H9 (cell line): ENCODE measurements around the gene CREBRF. TPM values are rescaled to one million over a fixed set of nuclear protein-coding genes. Genes with fewer than 3 reads are reported as not detected.
"Not testable (repeated sequence)": the region's sequence is repeated elsewhere in the genome, so short reads cannot be mapped to it uniquely, and the experiment has no call there.

Experiments
- DNase-seq: peaks from one replicate; pipeline ENCODE4 v3.0.0-alpha.2; 2017
- H2AFZ ChIP-seq: one replicate; pipeline ENCODE4 v1.6.1; 2013; ENCODE audit warnings: mild to moderate bottlenecking, low read length, control low read depth, moderate library complexity
- H2AK5ac ChIP-seq: 2 replicates; pipeline ENCODE4 v1.6.1; 2013; ENCODE audit warnings: low read length, control low read depth, mixed read lengths; ENCODE audit not compliant: insufficient read length
- H2BK120ac ChIP-seq: one replicate; pipeline ENCODE4 v1.6.1; 2013; ENCODE audit warnings: low read depth, mild to moderate bottlenecking, low read length, control low read depth, inconsistent platforms; ENCODE audit not compliant: poor library complexity, severe bottlenecking
- H2BK12ac ChIP-seq: 2 replicates; pipeline ENCODE4 v1.6.1; 2013; ENCODE audit warnings: low read length, control low read depth, mixed read lengths, low read depth; ENCODE audit not compliant: insufficient read length
- H2BK15ac ChIP-seq: 2 replicates; pipeline ENCODE4 v1.6.1; 2013; ENCODE audit warnings: low read depth, low read length, control low read depth
- H2BK20ac ChIP-seq: one replicate; pipeline ENCODE4 v1.6.1; 2013; ENCODE audit warnings: low read depth, mild to moderate bottlenecking, low read length, control low read depth, inconsistent platforms; ENCODE audit not compliant: poor library complexity, severe bottlenecking
- H2BK5ac ChIP-seq: 2 replicates; pipeline ENCODE4 v1.6.1; 2013; ENCODE audit warnings: low read length, control low read depth, mixed read lengths; ENCODE audit not compliant: insufficient read length
- H3K14ac ChIP-seq: 2 replicates; pipeline ENCODE4 v1.6.1; 2013; ENCODE audit warnings: low read length, control low read depth; ENCODE audit not compliant: insufficient read depth
- H3K18ac ChIP-seq: 2 replicates; pipeline ENCODE4 v1.6.1; 2013; ENCODE audit warnings: low read depth, mild to moderate bottlenecking, mixed read lengths, low read length, control low read depth; ENCODE audit not compliant: insufficient read length
- H3K23ac ChIP-seq: 2 replicates; pipeline ENCODE4 v1.6.1; 2013; ENCODE audit warnings: low read length, control low read depth, mixed read lengths, low read depth; ENCODE audit not compliant: insufficient read length
- H3K23me2 ChIP-seq: 2 replicates; pipeline ENCODE4 v1.6.1; 2013; ENCODE audit warnings: low read depth, mild to moderate bottlenecking, mixed read lengths, low read length, control low read depth; ENCODE audit not compliant: insufficient read length, poor library complexity, severe bottlenecking
- H3K27ac ChIP-seq: 2 replicates; pipeline ENCODE4 v1.5.1; 2013; ENCODE audit warnings: low read length, control low read depth, mixed read lengths, low read depth; ENCODE audit not compliant: insufficient read length
- H3K27me3 ChIP-seq: 2 replicates; pipeline ENCODE4 v1.6.1; 2013; ENCODE audit warnings: low read length, control low read depth, inconsistent platforms; ENCODE audit not compliant: insufficient read depth
- H3K4ac ChIP-seq: 2 replicates; pipeline ENCODE4 v1.6.1; 2013; ENCODE audit warnings: low read depth, mild to moderate bottlenecking, control low read depth, inconsistent platforms, low read length, moderate library complexity
- H3K4me1 ChIP-seq: 2 replicates; pipeline ENCODE4 v1.6.1; 2013; ENCODE audit warnings: low read length, control low read depth, inconsistent platforms; ENCODE audit not compliant: insufficient read depth
- H3K4me2 ChIP-seq: 2 replicates; pipeline ENCODE4 v1.6.1; 2013; ENCODE audit warnings: low read length, control low read depth, mixed read lengths; ENCODE audit not compliant: insufficient read length, insufficient read depth
- H3K56ac ChIP-seq: 2 replicates; pipeline ENCODE4 v1.6.1; 2013; ENCODE audit warnings: low read depth, mild to moderate bottlenecking, mixed read lengths, low read length, control low read depth; ENCODE audit not compliant: insufficient read length
- H3K79me1 ChIP-seq: 2 replicates; pipeline ENCODE4 v1.6.1; 2013; ENCODE audit warnings: low read depth, mild to moderate bottlenecking, moderate library complexity, low read length, control low read depth, inconsistent platforms; ENCODE audit not compliant: insufficient read depth, poor library complexity, severe bottlenecking
- H3K79me2 ChIP-seq: 2 replicates; pipeline ENCODE4 v1.6.1; 2013; ENCODE audit warnings: low read length, control low read depth, inconsistent platforms; ENCODE audit not compliant: insufficient read depth
- H3K9ac ChIP-seq: 2 replicates; pipeline ENCODE4 v1.6.1; 2013; ENCODE audit warnings: low read length, control low read depth, mixed read lengths; ENCODE audit not compliant: insufficient read length; ENCODE audit errors: extremely low read depth
- H3K9me3 ChIP-seq: one replicate; pipeline ENCODE4 v1.6.1; 2013; ENCODE audit warnings: low read depth, low read length, inconsistent platforms; ENCODE audit not compliant: control insufficient read depth
- H3T11ph ChIP-seq: one replicate; pipeline ENCODE4 v1.6.1; 2013; ENCODE audit warnings: mild to moderate bottlenecking, low read length, control low read depth, inconsistent platforms
- H4K20me1 ChIP-seq: one replicate; pipeline ENCODE4 v1.6.1; 2013; ENCODE audit not compliant: control insufficient read depth, insufficient read length, insufficient read depth
- H4K5ac ChIP-seq: 2 replicates; pipeline ENCODE4 v1.6.1; 2013; ENCODE audit warnings: low read depth, mild to moderate bottlenecking, mixed read lengths, low read length, control low read depth; ENCODE audit not compliant: insufficient read length
- H4K8ac ChIP-seq: replicated peaks from 2 replicates; pipeline ENCODE4 v1.6.1; 2013; ENCODE audit warnings: low read length, control low read depth, mixed read lengths, low read depth; ENCODE audit not compliant: insufficient read length
- H4K91ac ChIP-seq: 2 replicates; pipeline ENCODE4 v1.6.1; 2013; ENCODE audit warnings: low read depth, mild to moderate bottlenecking, moderate library complexity, mixed read lengths, low read length, control low read depth; ENCODE audit not compliant: insufficient read length
- H3K27ac Mint-ChIP-seq, 3 experiments: 2 replicates in 2 of 3; 3 replicates in 1 of 3; pipeline ENCODE4 v1.8.0; 2020 to 2021; ENCODE audit warnings: mixed read lengths in 3 of 3, mild to moderate bottlenecking in 1 of 3, moderate library complexity in 1 of 3
- H3K27me3 Mint-ChIP-seq: 2 replicates; pipeline ENCODE4 v1.8.0; 2021; ENCODE audit warnings: low read depth, mild to moderate bottlenecking, moderate library complexity, mixed read lengths
- H3K36me3 Mint-ChIP-seq, 3 experiments: 2 replicates in 2 of 3; 3 replicates in 1 of 3; pipeline ENCODE4 v1.8.0; 2020 to 2021; ENCODE audit warnings: low read depth in 3 of 3, mixed read lengths in 3 of 3; ENCODE audit not compliant: insufficient read depth in 1 of 3
- H3K4me1 Mint-ChIP-seq, 2 experiments: 2 replicates each; pipeline ENCODE4 v1.8.0; 2020; ENCODE audit warnings: mixed read lengths in 2 of 2
- H3K4me3 Mint-ChIP-seq, 2 experiments: 2 replicates in 1 of 2; 3 replicates in 1 of 2; pipeline ENCODE4 v1.8.0; 2020 to 2021; ENCODE audit warnings: mild to moderate bottlenecking in 2 of 2, mixed read lengths in 2 of 2, moderate library complexity in 1 of 2
- H3K9me3 Mint-ChIP-seq, 2 experiments: 2 replicates in 1 of 2; 3 replicates in 1 of 2; pipeline ENCODE4 v1.8.0; 2020; ENCODE audit warnings: mild to moderate bottlenecking in 2 of 2, mixed read lengths in 2 of 2, moderate library complexity in 1 of 2
- WGBS: extraction: QIAGEN DNeasy Blood & Tissue Kit; methylation state at CpG from one replicate; pipeline ENCODE4 v1.1.7; 2013; ENCODE audit warnings: missing lambda C conversion rate, low lambda C conversion rate, mixed read lengths; ENCODE audit not compliant: insufficient read length; ENCODE audit errors: extremely low coverage; 5-methylcytosine and 5-hydroxymethylcytosine counted together
- total RNA-seq: library from RNA; stranded (reverse); gene quantifications from 2 replicates; pipeline ENCODE4 v1.2.1, GENCODE V29; 2021
- TF ChIP-seq, protein P1 (sequence below): fragments of 200-600 bp; sonication (generic); conservative IDR thresholded peaks from 3 replicates; pipeline ENCODE4 v1.8.0; 2021; ENCODE audit warnings: antibody characterized with exemption, mild to moderate bottlenecking

Gene CREBRF
- total RNA-seq, 1 experiment from 2014 or later = 2.7 TPM

- Histone ChIP-seq H3K9me3 (no peaks in the 10 kb centered on the region), H2BK120ac (no peak overlapping the region), H3K23me2 (no peaks in the 10 kb centered on the region), H2BK12ac (no peak overlapping the region), H2BK15ac (no peak overlapping the region), H2AFZ (no peak overlapping the region), H2BK5ac (no peak overlapping the region), H4K5ac (no peak overlapping the region), H3T11ph (no peak overlapping the region), H3K56ac (no peak overlapping the region), H4K8ac (no peak overlapping the region), H4K91ac (no peak overlapping the region), H4K20me1 (no peaks in the 10 kb centered on the region), H3K4ac (no peak overlapping the region), H3K23ac (no peak overlapping the region), H3K27me3 (no peaks in the 10 kb centered on the region), H3K14ac (no peak overlapping the region), H3K18ac (no peak overlapping the region), H3K9ac (no peak overlapping the region), H3K27ac (no peak overlapping the region), H3K79me2 (no peaks in the 10 kb centered on the region), H3K4me1 (no peaks in the 10 kb centered on the region), H2BK20ac (no peak overlapping the region), H2AK5ac (no peak overlapping the region), H3K79me1 (no peaks in the 10 kb centered on the region), H3K4me2 (no peak overlapping the region)
- no CpG with 5 or more reads among the region's 3 CpGs for WGBS
- Mint-ChIP-seq H3K27ac (no peak overlapping the region), H3K4me1 (no peaks in the 10 kb centered on the region), H3K9me3 (peaks cover 2 to 6% of the 10 kb centered on the region in 2 experiments; a peak in 3 of 5 replicates), H3K27me3 (no peaks in the 10 kb centered on the region), H3K36me3 (peaks cover 0 to 2% (median 0%) of the 10 kb centered on the region in 3 experiments; a peak in 2 of 7 replicates), H3K4me3 (no peak overlapping the region)
- DNase-seq = no peak
- TF ChIP-seq, protein P1, sequence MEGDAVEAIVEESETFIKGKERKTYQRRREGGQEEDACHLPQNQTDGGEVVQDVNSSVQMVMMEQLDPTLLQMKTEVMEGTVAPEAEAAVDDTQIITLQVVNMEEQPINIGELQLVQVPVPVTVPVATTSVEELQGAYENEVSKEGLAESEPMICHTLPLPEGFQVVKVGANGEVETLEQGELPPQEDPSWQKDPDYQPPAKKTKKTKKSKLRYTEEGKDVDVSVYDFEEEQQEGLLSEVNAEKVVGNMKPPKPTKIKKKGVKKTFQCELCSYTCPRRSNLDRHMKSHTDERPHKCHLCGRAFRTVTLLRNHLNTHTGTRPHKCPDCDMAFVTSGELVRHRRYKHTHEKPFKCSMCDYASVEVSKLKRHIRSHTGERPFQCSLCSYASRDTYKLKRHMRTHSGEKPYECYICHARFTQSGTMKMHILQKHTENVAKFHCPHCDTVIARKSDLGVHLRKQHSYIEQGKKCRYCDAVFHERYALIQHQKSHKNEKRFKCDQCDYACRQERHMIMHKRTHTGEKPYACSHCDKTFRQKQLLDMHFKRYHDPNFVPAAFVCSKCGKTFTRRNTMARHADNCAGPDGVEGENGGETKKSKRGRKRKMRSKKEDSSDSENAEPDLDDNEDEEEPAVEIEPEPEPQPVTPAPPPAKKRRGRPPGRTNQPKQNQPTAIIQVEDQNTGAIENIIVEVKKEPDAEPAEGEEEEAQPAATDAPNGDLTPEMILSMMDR = no peak
Measured at GRCh38 chr5:173123416-173123815, 67.3 kb downstream of the CREBRF start.

DNA sequence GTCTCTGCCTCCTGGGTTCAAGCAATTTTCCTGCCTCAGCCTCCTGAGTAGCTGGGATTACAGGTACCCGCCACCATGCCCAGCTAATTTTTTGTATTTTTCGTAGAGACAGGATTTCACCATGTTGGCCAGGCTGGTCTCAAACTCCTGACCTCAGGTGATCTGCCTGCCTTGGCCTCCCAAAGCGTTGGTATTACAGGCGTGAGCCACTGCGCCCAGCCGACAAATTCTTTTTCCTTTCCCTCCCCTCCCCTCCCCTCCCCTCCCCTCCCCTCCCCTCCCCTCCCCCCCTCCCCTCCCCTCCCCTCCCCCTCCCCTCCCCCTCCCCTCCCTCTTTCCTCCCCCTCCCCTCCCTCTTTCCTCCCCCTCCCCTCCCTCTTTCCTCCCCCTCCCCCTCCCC is 76.0 kb downstream of the CREBRF start:
- H3K79me2 ChIP-seq, H3K9ac ChIP-seq, H2BK120ac ChIP-seq, H3K27ac Mint-ChIP-seq, H4K5ac ChIP-seq, H3K27me3 ChIP-seq, H3K23ac ChIP-seq, H3K79me1 ChIP-seq, H2BK15ac ChIP-seq, H3T11ph ChIP-seq, H3K23me2 ChIP-seq, H3K14ac ChIP-seq, H3K56ac ChIP-seq, H3K4me2 ChIP-seq, H3K9me3 Mint-ChIP-seq, H2BK20ac ChIP-seq, H3K36me3 Mint-ChIP-seq, H3K27me3 Mint-ChIP-seq, H3K9me3 ChIP-seq, H2BK12ac ChIP-seq, H3K4me1 Mint-ChIP-seq, H3K4ac ChIP-seq, H3K27ac ChIP-seq, DNase-seq, H4K91ac ChIP-seq, H3K4me3 Mint-ChIP-seq, H3K18ac ChIP-seq, H2AFZ ChIP-seq, H2BK5ac ChIP-seq, H2AK5ac ChIP-seq, H4K20me1 ChIP-seq, H3K4me1 ChIP-seq, H4K8ac ChIP-seq: not testable (repeated sequence)
- no CpG with 5 or more reads among the region's 6 CpGs for WGBS
